Measurements from ENCODE around the gene SCUBE1. TPM values are rescaled to one million over a fixed set of nuclear protein-coding genes. Genes with fewer than 3 reads are reported as not detected.

Gene SCUBE1
- total and polyA plus RNA-seq, 2 donors (not counting 3 experiments of a cell fraction or from before 2014, with no cell fraction given), result 0.07 TPM; not detected in 1

DNA sequence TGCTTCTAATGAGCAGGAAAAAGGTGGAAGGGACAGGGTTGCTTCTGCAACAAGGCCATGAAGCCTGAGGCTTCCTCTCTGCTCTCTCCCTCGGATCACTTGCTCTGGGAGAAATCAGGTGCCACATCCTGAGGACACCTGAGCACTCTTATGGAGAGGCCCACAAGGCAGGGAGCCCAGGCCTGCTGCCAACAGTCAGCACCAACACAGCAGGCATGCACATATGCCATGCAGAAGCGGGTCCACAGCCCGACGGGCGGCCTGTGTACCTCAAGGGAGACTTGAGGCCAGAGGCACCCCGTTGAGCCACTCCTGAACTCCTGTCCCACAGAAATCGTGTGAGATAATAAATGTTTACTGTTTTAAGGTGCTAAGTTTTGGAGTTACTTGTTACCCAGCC lies 165.7 kb downstream of the SCUBE1 start:
- Histone ChIP-seq H4K20me1 (replicated peaks; ENCODE audit: control insufficient read depth, extremely low read depth, insufficient read depth, low read length) (no peaks in the 10 kb centered on the region), H3K9me1 (replicated peaks; ENCODE audit: control insufficient read depth, extremely low read depth, insufficient read depth, low read length) (no peaks in the 10 kb centered on the region), H3K9me3 (replicated peaks; ENCODE audit: control insufficient read depth, insufficient read depth, low read length) (no peaks in the 10 kb centered on the region), H3K79me2 (ENCODE audit: control insufficient read depth, insufficient read depth, low read length) (no peaks in the 10 kb centered on the region), H2AFZ (ENCODE audit: low read depth, low read length) (no peak overlapping the region), H3K9ac (replicated peaks; ENCODE audit: extremely low read depth, insufficient read depth, low read length) (no peak overlapping the region), H3K4me1 (ENCODE audit: control insufficient read depth, extremely low read depth, insufficient read depth, low read length) (no peaks in the 10 kb centered on the region), H3K4me2 (ENCODE audit: insufficient read depth, low read length) (no peak overlapping the region), H3K4me3 (replicated peaks in 1 of 3; ENCODE audit: insufficient read depth in 1 of 3, low read depth in 1 of 3, low read length in 3 of 3) (no peak overlapping the region), H3K27me3 (ENCODE audit: control insufficient read depth in 2 of 2, insufficient read depth in 2 of 2, low read length in 2 of 2) (no peaks in the 10 kb centered on the region), H3K36me3 (ENCODE audit: control insufficient read depth in 2 of 2, extremely low read depth in 1 of 2, insufficient read depth in 2 of 2, low read length in 2 of 2) (peaks cover 9 to 17% of the 10 kb centered on the region in 2 experiments), H3K27ac (ENCODE audit: insufficient read depth, low read depth, low read length) (no peak overlapping the region)
- POLR2A ChIA-PET, result no interaction called here
- intact Hi-C loops (cut with micrococcal nuclease) (no loop called here), dilution Hi-C loops (cut with MboI; ENCODE audit: extremely low pct_ligation_motif_present, low sequenced_read_pairs) (no loop called here)
- CTCF ChIA-PET, result interaction anchor here (1.4 kb wide), 1 partner anchor 10 kb away, joined by 3 read pairs; no protein-coding TSS in a partner anchor
- no peak for DNase-seq (ENCODE audit: low read depth, low spot score)
- no peak for FAIRE-seq
- BruUV-seq (replicated peaks), result no TSS peak
- TF ChIP-seq POLR2AphosphoS5 (IDR thresholded peaks at IDR 0.05; ENCODE audit: insufficient read depth, low read depth, low read length) (no peak), MYC (IDR thresholded peaks at IDR 0.05; ENCODE audit: low read depth, low read length) (no peak), GATA2 (IDR thresholded peaks at IDR 0.05; ENCODE audit: insufficient read depth, insufficient read length, low read depth, low read length) (no peak), POLR2A (IDR thresholded peaks at IDR 0.05; ENCODE audit: low read depth, low read length) (no peak), EZH2 (IDR thresholded peaks at IDR 0.05; ENCODE audit: borderline replicate concordance, low read depth, low read length, severe bottlenecking) (no peak), JUN (IDR thresholded peaks at IDR 0.05; ENCODE audit: borderline replicate concordance, insufficient read depth, insufficient read length, low read depth) (no peak), FOS (IDR thresholded peaks at IDR 0.05; ENCODE audit: borderline replicate concordance, insufficient read depth, low read length) (no peak)
- TF ChIP-seq, protein P1, sequence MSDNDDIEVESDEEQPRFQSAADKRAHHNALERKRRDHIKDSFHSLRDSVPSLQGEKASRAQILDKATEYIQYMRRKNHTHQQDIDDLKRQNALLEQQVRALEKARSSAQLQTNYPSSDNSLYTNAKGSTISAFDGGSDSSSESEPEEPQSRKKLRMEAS (IDR thresholded peaks at IDR 0.05; ENCODE audit: insufficient read depth, insufficient read length), result no peak
- TF ChIP-seq, protein P2, sequence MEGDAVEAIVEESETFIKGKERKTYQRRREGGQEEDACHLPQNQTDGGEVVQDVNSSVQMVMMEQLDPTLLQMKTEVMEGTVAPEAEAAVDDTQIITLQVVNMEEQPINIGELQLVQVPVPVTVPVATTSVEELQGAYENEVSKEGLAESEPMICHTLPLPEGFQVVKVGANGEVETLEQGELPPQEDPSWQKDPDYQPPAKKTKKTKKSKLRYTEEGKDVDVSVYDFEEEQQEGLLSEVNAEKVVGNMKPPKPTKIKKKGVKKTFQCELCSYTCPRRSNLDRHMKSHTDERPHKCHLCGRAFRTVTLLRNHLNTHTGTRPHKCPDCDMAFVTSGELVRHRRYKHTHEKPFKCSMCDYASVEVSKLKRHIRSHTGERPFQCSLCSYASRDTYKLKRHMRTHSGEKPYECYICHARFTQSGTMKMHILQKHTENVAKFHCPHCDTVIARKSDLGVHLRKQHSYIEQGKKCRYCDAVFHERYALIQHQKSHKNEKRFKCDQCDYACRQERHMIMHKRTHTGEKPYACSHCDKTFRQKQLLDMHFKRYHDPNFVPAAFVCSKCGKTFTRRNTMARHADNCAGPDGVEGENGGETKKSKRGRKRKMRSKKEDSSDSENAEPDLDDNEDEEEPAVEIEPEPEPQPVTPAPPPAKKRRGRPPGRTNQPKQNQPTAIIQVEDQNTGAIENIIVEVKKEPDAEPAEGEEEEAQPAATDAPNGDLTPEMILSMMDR (IDR thresholded peaks at IDR 0.05; ENCODE audit: extremely low read depth in 1 of 2, insufficient read depth in 1 of 2, low read depth in 1 of 2, low read length in 2 of 2), result no peak

All from endothelial cell of umbilical vein (primary cell).